Lower leg skin (tissue), 3 donors: ENCODE data around the gene ZSWIM1.

Source experiments
- POLR2A ChIP-seq, 2 donors: fragments of 450-650 bp; IDR thresholded peaks; one replicate each; pipeline ENCODE4 v1.6.1; 2016 to 2017; ENCODE audit warnings: antibody characterized with exemption in 2 of 2, mild to moderate bottlenecking in 1 of 2, moderate library complexity in 1 of 2
- TF ChIP-seq, protein P1 (sequence below), 3 donors: fragments of 450-650 bp; IDR thresholded peaks; one replicate each; pipeline ENCODE4 v1.5.1; 2016; ENCODE audit warnings: antibody characterized with exemption in 3 of 3, mild to moderate bottlenecking in 3 of 3, moderate library complexity in 2 of 3

DNA sequence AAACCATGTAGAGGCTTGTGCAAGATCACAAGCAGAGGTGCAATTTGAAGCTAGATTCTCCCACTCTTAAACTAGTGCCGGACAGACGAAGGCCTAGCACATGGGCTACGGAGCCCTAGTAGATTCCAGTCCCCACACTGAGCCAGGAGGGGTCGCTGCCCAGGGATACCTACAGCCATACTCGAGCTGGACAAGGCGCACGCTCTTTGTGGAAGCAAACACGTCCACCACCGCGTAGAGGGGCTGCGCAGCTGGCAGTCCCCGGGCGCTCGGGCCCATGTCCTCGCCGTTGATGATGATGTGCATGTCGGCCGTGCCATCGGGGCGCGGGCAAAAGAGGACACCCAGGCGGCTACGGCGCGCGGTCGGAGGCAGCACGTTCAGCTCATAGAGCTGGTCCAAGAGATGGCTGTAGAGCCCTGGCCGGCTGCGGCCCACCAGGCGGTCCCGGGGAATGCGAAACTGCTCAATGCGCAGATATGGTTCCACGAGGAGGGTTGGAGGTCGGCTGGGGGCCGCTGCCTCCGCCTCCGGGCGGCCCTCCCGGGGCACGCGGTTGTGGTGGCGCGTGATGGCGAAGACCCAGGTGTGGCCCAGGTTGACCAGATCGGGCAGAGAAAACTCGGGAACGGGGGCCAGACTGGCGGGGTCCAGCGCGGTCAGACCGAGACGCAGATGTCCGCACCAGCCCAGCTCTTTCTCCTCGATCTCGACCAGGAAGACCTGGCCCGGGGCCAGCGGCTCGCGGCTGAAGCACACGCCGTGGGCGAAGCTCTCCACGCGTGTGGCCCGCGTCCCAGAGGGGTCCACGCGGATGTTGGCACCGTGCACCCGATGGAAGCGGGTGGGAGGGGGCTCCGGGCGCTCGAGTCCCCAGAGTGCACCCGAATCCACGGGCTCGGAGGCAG lies 9.3 kb downstream of the ZSWIM1 start:
- TF ChIP-seq, protein P1, sequence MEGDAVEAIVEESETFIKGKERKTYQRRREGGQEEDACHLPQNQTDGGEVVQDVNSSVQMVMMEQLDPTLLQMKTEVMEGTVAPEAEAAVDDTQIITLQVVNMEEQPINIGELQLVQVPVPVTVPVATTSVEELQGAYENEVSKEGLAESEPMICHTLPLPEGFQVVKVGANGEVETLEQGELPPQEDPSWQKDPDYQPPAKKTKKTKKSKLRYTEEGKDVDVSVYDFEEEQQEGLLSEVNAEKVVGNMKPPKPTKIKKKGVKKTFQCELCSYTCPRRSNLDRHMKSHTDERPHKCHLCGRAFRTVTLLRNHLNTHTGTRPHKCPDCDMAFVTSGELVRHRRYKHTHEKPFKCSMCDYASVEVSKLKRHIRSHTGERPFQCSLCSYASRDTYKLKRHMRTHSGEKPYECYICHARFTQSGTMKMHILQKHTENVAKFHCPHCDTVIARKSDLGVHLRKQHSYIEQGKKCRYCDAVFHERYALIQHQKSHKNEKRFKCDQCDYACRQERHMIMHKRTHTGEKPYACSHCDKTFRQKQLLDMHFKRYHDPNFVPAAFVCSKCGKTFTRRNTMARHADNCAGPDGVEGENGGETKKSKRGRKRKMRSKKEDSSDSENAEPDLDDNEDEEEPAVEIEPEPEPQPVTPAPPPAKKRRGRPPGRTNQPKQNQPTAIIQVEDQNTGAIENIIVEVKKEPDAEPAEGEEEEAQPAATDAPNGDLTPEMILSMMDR (IDR thresholded peaks at IDR 0.05) = peak in 1 of 3 donors; percentile 52
- TF ChIP-seq POLR2A (IDR thresholded peaks at IDR 0.05) = no peak
